ENCODE results near the gene CLEC4M. TPM values are rescaled to one million over a fixed set of nuclear protein-coding genes. Genes with fewer than 3 reads are reported as not detected.
"Not testable (repeated sequence)": the region's sequence is repeated elsewhere in the genome, so short reads cannot be mapped to it uniquely, and the experiment has no call there.

The CLEC4M gene
- total RNA-seq, 1 experiment from 2014 or later: not detected

DNA sequence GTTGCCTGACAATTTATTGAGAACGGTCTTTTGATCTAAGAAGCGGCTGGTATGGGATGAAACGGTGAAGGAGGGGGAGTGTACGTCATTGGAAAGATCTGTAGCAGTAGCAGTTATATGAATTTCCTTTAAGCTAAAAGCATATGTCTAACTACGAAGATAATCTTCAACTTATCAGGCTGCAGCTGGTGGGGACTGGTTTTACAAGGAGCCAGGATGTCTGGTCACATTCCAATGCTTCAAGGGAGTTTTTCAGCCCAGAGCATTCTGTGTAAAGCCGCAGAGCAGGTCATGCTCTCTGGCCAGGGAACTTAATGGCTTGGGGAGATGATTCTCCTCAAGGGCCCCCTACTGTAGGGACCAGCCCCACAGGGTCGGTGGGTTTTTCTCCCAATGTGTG lies 29.2 kb downstream of the CLEC4M start:
- intact Hi-C loops (cut with micrococcal nuclease): no loop called here
- Histone ChIP-seq H3K27ac (ENCODE audit: low read length) (no peak overlapping the region), H3K4me1 (ENCODE audit: insufficient read depth, low read length) (peaks cover 23% of the 10 kb centered on the region), H4K20me1 (ENCODE audit: low read length) (no peaks in the 10 kb centered on the region), H3F3A (ENCODE audit: low read length, unreplicated experiment) (peaks cover 6% of the 10 kb centered on the region), H2AFZ (ENCODE audit: low read length) (0 out of 2 replicates have a peak overlapping the region, but pooled peaks have one; percentile 22), H3K9me2 (replicated peaks; ENCODE audit: low read length) (no peaks in the 10 kb centered on the region), H3K36me3 (ENCODE audit: low read depth, low read length) (no peaks in the 10 kb centered on the region), H3K79me2 (ENCODE audit: low read length) (no peaks in the 10 kb centered on the region), H3K4me3 (ENCODE audit: low read length) (no peak overlapping the region), H3K27me3 (ENCODE audit: low read length) (peaks cover 6% of the 10 kb centered on the region; the same call in 1 of the 2 replicates), H3K4me2 (ENCODE audit: low read length) (peak overlapping the region; percentile 6; the same call in 1 of the 2 replicates), H3K9me3 (ENCODE audit: low read length) (no peaks in the 10 kb centered on the region), H3K9ac (ENCODE audit: low read length) (no peak overlapping the region)
- ATAC-seq: peak; percentile 15; the same call in 1 of the 2 replicates
- TF ChIP-seq EZH2 (IDR thresholded peaks at IDR 0.05; ENCODE audit: low read length, unreplicated experiment): no peak
- TF ChIP-seq, protein P1, sequence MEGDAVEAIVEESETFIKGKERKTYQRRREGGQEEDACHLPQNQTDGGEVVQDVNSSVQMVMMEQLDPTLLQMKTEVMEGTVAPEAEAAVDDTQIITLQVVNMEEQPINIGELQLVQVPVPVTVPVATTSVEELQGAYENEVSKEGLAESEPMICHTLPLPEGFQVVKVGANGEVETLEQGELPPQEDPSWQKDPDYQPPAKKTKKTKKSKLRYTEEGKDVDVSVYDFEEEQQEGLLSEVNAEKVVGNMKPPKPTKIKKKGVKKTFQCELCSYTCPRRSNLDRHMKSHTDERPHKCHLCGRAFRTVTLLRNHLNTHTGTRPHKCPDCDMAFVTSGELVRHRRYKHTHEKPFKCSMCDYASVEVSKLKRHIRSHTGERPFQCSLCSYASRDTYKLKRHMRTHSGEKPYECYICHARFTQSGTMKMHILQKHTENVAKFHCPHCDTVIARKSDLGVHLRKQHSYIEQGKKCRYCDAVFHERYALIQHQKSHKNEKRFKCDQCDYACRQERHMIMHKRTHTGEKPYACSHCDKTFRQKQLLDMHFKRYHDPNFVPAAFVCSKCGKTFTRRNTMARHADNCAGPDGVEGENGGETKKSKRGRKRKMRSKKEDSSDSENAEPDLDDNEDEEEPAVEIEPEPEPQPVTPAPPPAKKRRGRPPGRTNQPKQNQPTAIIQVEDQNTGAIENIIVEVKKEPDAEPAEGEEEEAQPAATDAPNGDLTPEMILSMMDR (conservative IDR thresholded peaks at IDR 0.05; ENCODE audit: low read depth, low read length): no peak
- no peak for TF ChIP-seq EZH2phosphoT487 (IDR thresholded peaks at IDR 0.05; ENCODE audit: borderline replicate concordance, low read length)
- peak; percentile 76 for DNase-seq
- BruUV-seq (replicated peaks): no TSS peak
- ChIA-PET POLR2A (ENCODE audit: unreplicated experiment) (no interaction called here), CTCF (no interaction called here)

- intact Hi-C loops (cut with micrococcal nuclease); H3K9me2 ChIP-seq (replicated peaks; ENCODE audit: low read length); DNase-seq; CTCF ChIA-PET; POLR2A ChIA-PET (ENCODE audit: unreplicated experiment); H3K4me3 ChIP-seq (ENCODE audit: low read length); H3K36me3 ChIP-seq (ENCODE audit: low read depth, low read length); H3F3A ChIP-seq (ENCODE audit: low read length, unreplicated experiment); H3K79me2 ChIP-seq (ENCODE audit: low read length); H2AFZ ChIP-seq (ENCODE audit: low read length); H4K20me1 ChIP-seq (ENCODE audit: low read length); H3K27ac ChIP-seq (ENCODE audit: low read length); BruUV-seq (replicated peaks); ATAC-seq; H3K9me3 ChIP-seq (ENCODE audit: low read length); H3K27me3 ChIP-seq (ENCODE audit: low read length); H3K9ac ChIP-seq (ENCODE audit: low read length): not testable (repeated sequence)
- Histone ChIP-seq H3K4me2 (ENCODE audit: low read length) (peak overlapping the region; percentile 6; the same call in 1 of the 2 replicates), H3K4me1 (ENCODE audit: insufficient read depth, low read length) (peaks cover 23% of the 10 kb centered on the region)
These were observed 29.7 kb downstream of the CLEC4M start for GRCh38 chr19:7792701-7793100.

GRCh38 chr19:7793493-7793892 lies 30.4 kb downstream of the CLEC4M start:
- BruUV-seq (replicated peaks): no TSS peak
- no peak overlapping the region for H3K4me3 ChIP-seq (ENCODE audit: low read length)
- H3K27ac ChIP-seq (ENCODE audit: low read length): no peak overlapping the region
- H3K4me1 ChIP-seq (ENCODE audit: insufficient read depth, low read length): peaks cover 25% of the 10 kb centered on the region
- ChIA-PET CTCF (no interaction called here), POLR2A (ENCODE audit: unreplicated experiment) (no interaction called here)
- H3K79me2 ChIP-seq (ENCODE audit: low read length): no peaks in the 10 kb centered on the region
- no peak overlapping the region for H2AFZ ChIP-seq (ENCODE audit: low read length)
- TF ChIP-seq, protein P1 (conservative IDR thresholded peaks at IDR 0.05; ENCODE audit: low read depth, low read length): no peak
- TF ChIP-seq EZH2 (IDR thresholded peaks at IDR 0.05; ENCODE audit: low read length, unreplicated experiment) (no peak), EZH2phosphoT487 (IDR thresholded peaks at IDR 0.05; ENCODE audit: borderline replicate concordance, low read length) (no peak)
- no peak for ATAC-seq
- H3K9ac ChIP-seq (ENCODE audit: low read length): no peak overlapping the region
- DNase-seq: no peak
- peaks cover 6% of the 10 kb centered on the region for H3F3A ChIP-seq (ENCODE audit: low read length, unreplicated experiment)
- intact Hi-C loops (cut with micrococcal nuclease): no loop called here
- no peaks in the 10 kb centered on the region for H3K36me3 ChIP-seq (ENCODE audit: low read depth, low read length)
- H3K9me2 ChIP-seq (replicated peaks; ENCODE audit: low read length): no peaks in the 10 kb centered on the region
- no peaks in the 10 kb centered on the region for H3K9me3 ChIP-seq (ENCODE audit: low read length)
- peaks cover 6% of the 10 kb centered on the region; the same call in 1 of the 2 replicates for H3K27me3 ChIP-seq (ENCODE audit: low read length)
- no peaks in the 10 kb centered on the region for H4K20me1 ChIP-seq (ENCODE audit: low read length)
- H3K4me2 ChIP-seq (ENCODE audit: low read length): no peak overlapping the region

Data from PC-3 (cell line).